HG03342 (cell line): ENCODE data around the gene CLEC4F.

Source experiments
- ATAC-seq: cut with Tn5 transposase; IDR thresholded peaks from one replicate; pipeline ENCODE4 v1.9.1; 2021; ENCODE audit warnings: mild to moderate bottlenecking, moderate library complexity; ENCODE audit not compliant: unreplicated experiment

CLEC4F gene

DNA sequence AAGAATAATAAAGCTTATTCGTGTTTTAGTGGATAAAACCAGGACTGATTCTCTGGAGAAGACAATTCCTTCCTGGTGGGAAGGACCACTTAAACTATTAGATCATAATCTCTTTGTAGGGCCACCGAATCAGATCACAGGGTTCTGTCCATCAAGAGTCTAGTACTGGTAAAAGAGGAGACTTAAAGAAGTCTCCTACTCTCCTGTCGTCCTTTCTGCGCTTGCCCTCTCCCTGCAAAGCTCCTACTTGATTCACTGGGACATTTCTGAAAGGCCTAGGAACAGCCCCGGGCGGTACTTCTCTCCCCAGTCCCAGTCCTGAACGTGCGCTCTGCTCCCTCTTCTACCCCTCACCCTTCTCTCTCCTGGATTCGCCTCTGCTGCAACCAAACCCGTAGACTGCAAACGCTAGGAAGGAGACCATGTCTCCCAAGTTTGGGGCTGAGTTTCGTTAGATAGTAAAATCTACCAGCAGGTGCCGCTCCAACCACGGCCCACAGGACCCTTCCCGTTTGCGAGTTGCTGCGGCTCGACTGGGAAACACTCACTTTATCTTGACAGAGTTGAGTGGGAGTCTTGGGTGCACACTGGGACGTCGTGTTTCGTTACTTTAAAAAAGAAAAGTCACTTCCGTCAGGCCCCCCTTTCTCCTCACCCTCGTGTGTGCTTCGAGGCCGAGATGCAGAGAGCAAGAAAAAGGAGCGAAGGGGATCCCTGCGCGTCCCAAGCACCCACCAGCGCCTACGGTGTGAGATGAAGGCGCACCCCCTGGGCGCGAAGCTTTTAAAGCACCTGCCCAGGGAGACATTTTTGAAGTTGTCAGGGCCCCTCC, 30.9 kb downstream of the CLEC4F start:
- ATAC-seq: no peak

DNA sequence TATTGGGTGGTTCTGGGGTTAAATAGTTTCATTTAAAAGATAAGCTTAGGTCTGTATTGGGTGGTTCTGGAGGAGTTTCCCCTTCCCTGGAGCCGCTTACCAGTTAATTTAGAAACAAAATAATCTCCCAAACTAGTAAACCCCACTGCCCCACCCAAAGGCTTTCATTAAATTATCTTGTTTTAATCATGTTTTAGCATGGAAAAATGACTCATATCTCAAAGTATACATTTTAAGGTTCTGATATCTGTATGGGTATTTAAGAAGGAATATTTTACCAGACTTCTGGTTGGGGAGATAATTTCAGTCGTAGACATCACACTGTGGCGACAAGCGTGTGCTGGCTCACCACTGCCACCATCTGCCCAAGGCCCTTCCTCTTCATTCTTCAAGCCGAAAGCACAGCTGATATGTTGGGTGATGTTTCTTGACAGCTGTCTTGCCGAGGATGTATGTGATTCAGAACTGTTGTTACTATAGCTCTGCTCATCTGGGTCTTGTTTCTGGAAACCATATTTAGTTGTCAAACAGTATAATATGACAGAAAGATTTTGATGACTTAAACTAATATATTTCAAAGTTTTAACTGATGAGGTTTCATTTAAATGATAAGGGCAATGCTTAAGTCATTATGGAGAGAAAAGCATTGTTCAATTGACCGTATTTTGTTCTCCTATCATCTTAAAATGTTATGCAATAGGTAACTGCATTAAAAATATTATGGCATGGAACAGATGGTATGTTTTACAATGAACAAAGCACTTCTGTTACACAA, 35.1 kb downstream of the CLEC4F start:
- ATAC-seq: no peak

DNA sequence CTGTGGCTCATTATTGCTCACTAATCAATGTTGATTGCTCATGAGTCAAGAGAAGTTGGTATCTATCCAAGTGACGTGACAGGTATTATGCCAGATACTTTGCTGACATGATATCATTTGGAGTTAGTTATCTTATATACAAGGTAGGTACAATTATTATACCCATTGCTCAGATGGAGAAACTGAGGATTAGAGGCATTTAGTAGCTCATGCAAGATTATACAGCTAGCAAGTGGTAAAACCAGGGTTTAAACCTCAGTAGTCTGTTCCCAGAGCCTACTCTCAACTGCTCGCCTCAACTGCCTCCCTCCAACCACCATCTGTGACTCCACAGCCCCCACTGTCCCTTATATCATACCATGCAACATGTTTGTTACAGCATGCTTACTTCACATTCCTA, 36.1 kb downstream of the CLEC4F start:
- no peak for ATAC-seq

DNA sequence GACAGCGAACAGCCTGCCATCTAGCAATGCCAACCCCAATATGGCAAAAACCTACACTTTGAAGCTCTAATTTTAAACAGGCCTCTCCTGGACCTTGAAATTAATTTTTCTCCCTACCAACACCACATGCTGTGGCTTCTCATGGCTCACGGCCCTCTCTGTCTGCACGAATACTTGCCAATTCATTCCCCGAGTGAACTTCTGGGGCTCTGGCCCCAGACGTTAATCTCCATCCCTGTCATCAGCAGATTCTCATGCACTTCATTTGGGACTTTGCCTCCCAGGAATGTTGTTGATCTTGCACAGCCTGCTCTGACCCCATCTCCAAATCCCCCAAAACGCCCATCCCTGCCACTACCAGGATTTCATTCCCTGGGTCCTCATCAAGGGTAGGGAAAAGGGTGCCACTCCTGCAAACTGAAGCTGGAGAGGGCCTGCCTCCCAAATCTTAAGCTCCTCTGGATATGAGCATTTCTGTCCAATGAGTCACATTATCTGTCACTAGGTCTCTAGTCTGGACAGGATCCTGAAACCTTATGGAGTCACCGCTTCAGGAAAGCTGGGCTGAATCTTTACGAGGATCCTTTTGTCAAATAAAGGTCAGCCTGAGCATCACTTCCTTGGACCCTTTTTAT, 40.4 kb downstream of the CLEC4F start:
- ATAC-seq: no peak

- no peak for ATAC-seq
These were observed 40.9 kb downstream of the CLEC4F start for GRCh38 chr2:70779491-70779890.

GRCh38 chr2:70778676-70779075, 41.7 kb downstream of the CLEC4F start:
- no peak for ATAC-seq

GRCh38 chr2:70777450-70777849, 42.9 kb downstream of the CLEC4F start:
- no peak for ATAC-seq

GRCh38 chr2:70776266-70776665, 44.1 kb downstream of the CLEC4F start:
- no peak for ATAC-seq

DNA sequence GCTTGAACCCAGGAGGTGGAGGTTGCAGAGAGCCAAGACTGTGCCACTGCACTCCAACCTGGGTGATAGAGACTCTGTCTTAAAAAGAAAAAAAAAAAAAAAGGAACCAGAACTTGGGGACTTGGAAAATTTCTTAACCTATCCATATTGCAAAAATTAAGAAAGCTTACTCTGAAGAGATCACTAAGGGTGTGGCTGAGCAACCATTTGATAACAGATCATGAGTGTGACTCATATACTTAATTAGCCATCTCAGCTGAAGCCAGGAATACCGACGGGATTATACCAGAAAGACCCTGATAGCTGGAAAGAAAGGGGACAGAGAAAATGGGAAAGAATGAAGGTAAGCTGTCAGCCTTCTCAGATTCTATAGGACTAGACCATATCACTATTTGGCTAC, 45.3 kb downstream of the CLEC4F start:
- no peak for ATAC-seq

DNA sequence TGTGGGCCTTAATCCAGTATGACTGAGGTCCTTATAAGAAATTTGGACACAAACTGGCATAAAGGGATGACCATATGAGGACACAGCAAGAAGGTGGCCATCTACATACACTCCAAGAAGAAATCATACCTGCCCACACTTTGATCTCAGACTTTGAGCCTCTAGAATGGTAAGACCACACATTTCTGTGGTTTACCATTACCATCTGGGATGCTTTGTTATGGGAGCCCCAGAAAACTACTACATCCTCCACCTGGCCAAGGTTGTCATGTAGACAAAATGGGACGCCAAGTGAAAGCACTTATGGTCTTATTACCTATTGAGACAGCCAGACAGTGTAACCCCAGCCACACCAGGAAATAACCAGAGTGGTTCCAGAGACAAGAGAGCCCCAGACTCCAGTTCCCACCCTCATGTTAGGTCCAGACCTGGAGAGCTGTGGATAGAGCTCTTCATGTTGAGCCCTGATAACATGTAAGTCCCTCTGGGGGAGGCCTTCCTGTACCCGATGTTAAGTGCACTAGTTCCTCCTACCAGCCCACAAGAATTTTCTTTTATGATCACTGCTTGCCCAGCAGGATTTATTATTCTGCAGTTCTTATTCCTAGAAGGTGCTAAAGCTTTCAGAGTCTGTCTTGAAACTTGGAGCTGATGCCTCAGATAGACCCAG, 47.8 kb downstream of the CLEC4F start:
- no peak for ATAC-seq

DNA sequence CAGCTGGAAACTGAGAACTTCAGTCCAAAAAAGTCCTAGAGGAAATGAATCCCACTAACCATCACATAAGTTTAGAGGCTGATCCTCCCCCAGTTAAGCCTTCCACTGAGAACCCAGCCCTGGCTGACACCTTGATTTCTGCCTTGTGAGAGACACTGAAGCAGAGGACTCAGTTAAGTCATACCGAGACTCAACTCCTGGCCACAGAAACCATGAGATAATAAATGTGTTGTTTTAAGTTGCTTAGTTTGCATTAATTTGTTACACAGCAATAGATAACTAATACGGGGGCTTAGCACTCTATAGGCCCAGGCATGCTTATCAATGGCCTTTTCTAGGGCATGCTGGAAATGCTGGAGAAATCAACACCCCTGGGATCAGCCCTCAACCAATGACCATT, 49.0 kb downstream of the CLEC4F start:
- ATAC-seq: peak; percentile 70

GRCh38 chr2:70769450-70769849, 50.9 kb downstream of the CLEC4F start:
- ATAC-seq: no peak

DNA sequence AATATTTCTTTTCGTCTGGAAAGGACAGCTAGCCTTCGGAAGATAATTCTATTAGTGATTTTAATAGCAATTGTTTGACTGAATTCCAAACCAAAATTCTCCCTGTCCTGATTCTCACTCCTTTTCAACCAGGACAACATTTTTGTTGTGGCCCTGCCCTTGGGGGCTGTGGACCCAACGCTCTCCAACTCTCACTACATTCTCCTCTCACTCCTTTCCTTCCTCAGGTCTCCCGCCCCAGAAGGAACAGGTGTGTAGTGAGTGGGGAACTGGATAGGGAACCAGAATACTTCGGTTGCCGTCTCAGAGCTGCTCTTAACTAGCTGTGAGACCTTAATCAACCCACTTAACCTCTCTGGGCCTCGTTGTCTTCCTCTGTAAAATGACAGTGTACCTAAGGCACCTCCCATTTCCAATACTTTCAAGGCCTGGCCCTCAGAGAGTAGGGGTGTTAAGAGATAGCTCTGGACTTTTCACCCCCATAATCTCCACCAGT, 51.8 kb downstream of the CLEC4F start:
- ATAC-seq: no peak

DNA sequence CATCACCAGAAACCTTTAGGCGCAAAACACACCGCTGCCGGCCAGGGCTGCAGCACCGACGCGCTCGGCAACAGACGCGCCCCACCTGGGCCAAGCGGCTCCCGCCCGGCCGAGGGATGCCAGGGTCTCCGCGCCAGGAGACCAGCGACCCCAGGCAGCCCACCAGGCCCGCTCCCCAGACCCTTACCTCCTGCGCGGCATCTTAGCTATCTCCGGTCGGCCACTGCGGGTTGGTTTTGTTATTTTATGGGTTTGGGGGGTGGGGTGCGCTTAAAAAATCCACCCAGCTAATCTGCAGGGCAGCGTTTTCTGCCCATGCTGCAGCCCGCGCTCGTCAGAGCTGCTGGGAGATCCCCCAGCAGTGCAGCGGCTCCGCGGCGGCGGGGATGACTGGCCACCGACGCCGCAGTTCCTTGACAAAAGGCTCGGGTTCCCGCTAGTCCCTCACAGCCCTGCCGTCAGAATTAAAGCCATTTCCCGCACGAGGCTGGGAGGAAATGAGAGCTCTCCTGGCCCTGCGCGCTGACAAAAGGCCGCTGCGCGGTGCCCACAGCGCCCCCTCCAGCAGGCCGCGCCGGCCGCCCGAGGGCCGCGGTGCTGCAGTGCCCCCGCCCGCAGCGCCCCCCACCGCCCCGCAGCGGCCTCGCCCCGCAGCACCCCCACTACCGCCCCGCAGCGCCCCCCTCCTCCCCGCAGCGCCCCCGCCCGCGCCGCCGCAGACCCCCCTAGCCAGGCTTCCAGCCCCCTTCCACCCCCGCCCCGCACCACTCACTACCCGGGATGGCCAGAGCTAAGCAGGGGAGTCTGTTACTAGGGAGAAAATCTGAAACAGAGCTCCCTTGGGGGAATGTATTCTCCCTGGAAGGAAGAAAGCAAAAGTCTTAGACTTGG, 52.5 kb downstream of the CLEC4F start, which contains the start of gene ADD2:
Gene ADD2, minus strand, starts transcription at position 502 of the 891 bp plus-strand sequence. CDS start 61,792 bp downstream, outside the sequence.
- ATAC-seq: no peak

DNA sequence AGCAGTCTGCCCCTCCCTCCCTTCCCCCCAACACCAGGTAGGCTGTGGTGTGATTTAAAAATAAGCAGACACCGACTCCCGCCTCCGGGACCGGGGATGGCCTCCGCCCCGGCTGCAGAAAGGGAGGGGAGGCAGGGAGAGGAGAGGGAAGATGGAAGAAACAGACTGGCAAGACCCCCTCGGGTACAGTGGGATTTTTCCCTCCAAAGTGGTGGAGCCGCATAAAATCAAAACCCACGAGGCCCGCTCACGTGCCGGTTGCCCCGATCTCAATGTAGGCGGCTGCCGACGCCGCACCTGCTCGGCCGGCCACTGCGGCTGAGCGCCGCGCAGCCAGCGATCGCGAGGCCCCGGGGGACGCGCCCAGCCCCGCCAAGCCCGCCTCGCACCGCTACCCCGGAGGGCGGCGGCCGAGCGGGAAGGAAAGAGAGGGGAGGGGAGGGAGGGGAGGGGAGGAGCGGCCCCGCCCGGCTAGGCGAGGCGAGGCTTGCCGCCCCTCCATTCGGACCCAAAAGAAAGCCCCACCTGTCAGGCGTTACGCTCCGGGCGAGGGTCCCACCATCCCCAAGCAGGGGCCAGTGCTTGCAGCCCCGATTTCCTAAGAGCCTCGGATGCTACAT, 53.2 kb downstream of the CLEC4F start:
- no peak for ATAC-seq

DNA sequence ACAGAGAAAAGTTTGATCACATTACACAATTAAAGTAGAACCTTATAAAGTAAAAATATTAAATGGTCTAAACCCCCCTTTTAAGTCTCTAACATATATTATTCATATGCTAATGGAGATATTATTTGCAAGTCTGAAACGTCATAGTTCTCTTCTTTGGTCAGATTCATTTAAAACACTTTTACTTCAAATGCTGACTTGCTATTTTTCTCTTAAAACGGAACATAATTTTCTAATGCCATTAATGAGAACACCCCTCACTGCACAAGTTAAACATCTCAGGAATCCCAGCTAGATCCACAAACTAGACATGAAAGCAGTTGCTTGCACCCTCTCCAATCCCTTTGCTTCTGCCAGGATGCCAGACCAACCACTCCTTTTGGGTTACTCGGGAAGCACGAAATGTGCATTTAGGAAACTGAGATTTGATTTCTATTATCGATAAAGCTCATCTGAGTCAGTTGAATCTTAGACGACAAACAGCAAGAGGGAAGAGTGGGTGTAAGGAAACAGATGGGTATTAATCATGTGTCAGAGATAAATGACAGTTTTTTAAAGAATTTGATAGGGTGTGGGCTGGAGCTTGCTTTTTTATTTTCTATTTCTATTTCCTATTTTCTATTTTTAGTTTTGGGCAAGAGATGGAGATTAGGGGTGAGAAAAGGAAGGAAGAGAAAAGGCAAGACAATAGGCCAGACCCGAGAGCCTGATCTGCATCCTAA, 53.9 kb downstream of the CLEC4F start:
- no peak for ATAC-seq

DNA sequence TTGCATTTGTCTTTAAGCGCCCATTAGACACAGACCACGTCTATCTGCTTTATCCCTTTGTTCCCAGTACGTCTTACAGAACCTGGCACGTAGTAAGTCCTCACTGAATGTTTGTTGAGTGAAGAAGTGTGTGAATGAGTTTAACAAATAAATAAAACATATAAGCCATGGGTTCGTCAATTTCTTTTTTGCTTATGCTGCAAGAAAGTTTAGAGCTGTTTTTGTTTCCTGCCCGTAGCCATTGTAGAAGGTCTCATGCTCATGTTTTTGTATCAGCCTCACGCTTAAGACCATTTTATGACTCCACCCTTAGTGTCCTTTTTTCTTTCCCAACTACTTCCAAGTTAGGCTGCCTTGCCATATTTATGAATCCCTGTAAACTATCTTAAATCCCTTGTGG, 54.9 kb downstream of the CLEC4F start:
- no peak for ATAC-seq

GRCh38 chr2:70759446-70759845, 61.0 kb downstream of the CLEC4F start:
- ATAC-seq: no peak
